Sigmoid colon (tissue), 7 donors: ENCODE measurements around the gene CTIF. TPM values are rescaled to one million over a fixed set of nuclear protein-coding genes. Genes with fewer than 3 reads are reported as not detected.

ENCODE experiments used
- DNase-seq: peaks from one replicate; pipeline ENCODE4 v3.0.0-alpha.2; 2019
- H3K27ac ChIP-seq, 4 donors: fragments of 200-600 bp; sonication (generic); one replicate each; pipeline ENCODE4 v1.5.1; 2016 to 2019; ENCODE audit warnings: mild to moderate bottlenecking in 1 of 4
- H3K27me3 ChIP-seq, 3 donors: fragments of 200-600 bp; sonication (generic); one replicate each; pipeline ENCODE4 v1.5.1; 2019; ENCODE audit warnings: mild to moderate bottlenecking in 1 of 3
- H3K36me3 ChIP-seq, 4 donors: fragments of 200-600 bp; sonication (generic); one replicate each; pipeline ENCODE4 v1.5.1; 2016 to 2019
- H3K4me1 ChIP-seq, 4 donors: fragments of 200-600 bp; sonication (generic); one replicate each; pipeline ENCODE4 v1.5.1; 2017 to 2019
- H3K4me3 ChIP-seq, 4 donors: fragments of 200-600 bp; sonication (generic); one replicate each; pipeline ENCODE4 v1.5.1; 2017 to 2019; ENCODE audit warnings: mild to moderate bottlenecking in 2 of 4, moderate library complexity in 1 of 4
- H3K9me3 ChIP-seq, 4 donors: fragments of 200-600 bp in 3 of 4; sonication (generic) in 3 of 4; one replicate each; pipeline versions ENCODE4 v1.5.1 to v1.6.1; 2013 to 2019
- EP300 ChIP-seq, 4 donors: sonication (generic); formaldehyde crosslinking; IDR thresholded peaks; one replicate each; pipeline ENCODE4 v1.6.1; 2017; ENCODE audit warnings: antibody characterized with exemption in 4 of 4
- POLR2A ChIP-seq, 2 donors: fragments of 450-650 bp; IDR thresholded peaks; one replicate each; pipeline ENCODE4 v1.6.1; 2016; ENCODE audit warnings: antibody characterized with exemption in 2 of 2, mild to moderate bottlenecking in 2 of 2, moderate library complexity in 2 of 2
- POLR2AphosphoS5 ChIP-seq, 4 donors: sonication (generic); formaldehyde crosslinking; IDR thresholded peaks; one replicate each; pipeline ENCODE4 v1.6.1; 2017; ENCODE audit warnings: antibody characterized with exemption in 4 of 4
- WGBS, 2 donors: extraction: QIAGEN DNeasy Blood & Tissue Kit; methylation state at CpG; one replicate each; pipeline ENCODE4 v1.1.7; 2013; 5-methylcytosine and 5-hydroxymethylcytosine counted together
- intact Hi-C: fragments of 100-400 bp; cut with DNase I; formaldehyde crosslinking; loops from one replicate; pipeline ENCODE4 v1.15.1; 2023
- polyA plus RNA-seq, 3 donors: library from polyadenylated mRNA; stranded (reverse); fragments of 200-250 nt; gene quantifications; one replicate each; pipeline ENCODE4 v1.2.3, GENCODE V29; 2013
- total RNA-seq, 4 donors: library from RNA; depleted of rRNA; stranded (reverse); fragments of >200 nt; gene quantifications; one replicate each; pipeline ENCODE4 v1.1.0, GENCODE V29; 2016
- TF ChIP-seq, protein P1 (sequence below), 4 experiments: fragments of 450-650 bp in 3 of 4; fragments of 200-600 bp in 1 of 4; IDR thresholded peaks; one replicate each; pipeline ENCODE4 v1.5.1; 2016 to 2019; ENCODE audit warnings: antibody characterized with exemption in 4 of 4, mild to moderate bottlenecking in 3 of 4, moderate library complexity in 2 of 4
- donor health status: healthy with polysubstance abuse.
- donor health status: Bipolar disorder and iron deficiency.
- donor health status: healthy.

Gene CTIF
- total and polyA plus RNA-seq, 7 donors: 3.6 to 65.9 (median 22.5) TPM

DNA sequence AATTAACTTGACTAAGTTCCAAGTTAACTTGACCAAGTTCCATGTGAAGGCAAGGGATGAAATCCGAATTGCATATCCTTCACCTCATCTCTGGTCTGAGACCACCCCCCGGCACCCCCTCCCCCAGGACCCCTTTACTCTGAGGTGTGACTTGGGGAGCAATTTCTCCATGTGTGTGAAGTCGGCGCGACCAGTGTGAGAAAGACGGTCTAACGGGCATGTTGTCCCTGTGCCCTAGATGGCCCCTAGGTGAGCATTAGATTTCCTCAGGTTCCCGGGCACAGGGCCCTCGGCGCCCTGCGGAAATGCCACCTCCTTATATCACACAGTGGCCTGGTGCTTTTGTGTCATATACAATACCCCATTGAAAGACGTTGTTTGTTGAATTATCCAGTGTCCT, 137.1 kb downstream of the CTIF start:
- peak; percentile 48 for DNase-seq
- TF ChIP-seq POLR2AphosphoS5 (IDR thresholded peaks at IDR 0.05): no peak
- no peak for TF ChIP-seq EP300 (IDR thresholded peaks at IDR 0.05)
- TF ChIP-seq, protein P1, sequence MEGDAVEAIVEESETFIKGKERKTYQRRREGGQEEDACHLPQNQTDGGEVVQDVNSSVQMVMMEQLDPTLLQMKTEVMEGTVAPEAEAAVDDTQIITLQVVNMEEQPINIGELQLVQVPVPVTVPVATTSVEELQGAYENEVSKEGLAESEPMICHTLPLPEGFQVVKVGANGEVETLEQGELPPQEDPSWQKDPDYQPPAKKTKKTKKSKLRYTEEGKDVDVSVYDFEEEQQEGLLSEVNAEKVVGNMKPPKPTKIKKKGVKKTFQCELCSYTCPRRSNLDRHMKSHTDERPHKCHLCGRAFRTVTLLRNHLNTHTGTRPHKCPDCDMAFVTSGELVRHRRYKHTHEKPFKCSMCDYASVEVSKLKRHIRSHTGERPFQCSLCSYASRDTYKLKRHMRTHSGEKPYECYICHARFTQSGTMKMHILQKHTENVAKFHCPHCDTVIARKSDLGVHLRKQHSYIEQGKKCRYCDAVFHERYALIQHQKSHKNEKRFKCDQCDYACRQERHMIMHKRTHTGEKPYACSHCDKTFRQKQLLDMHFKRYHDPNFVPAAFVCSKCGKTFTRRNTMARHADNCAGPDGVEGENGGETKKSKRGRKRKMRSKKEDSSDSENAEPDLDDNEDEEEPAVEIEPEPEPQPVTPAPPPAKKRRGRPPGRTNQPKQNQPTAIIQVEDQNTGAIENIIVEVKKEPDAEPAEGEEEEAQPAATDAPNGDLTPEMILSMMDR (IDR thresholded peaks at IDR 0.05): no peak
- TF ChIP-seq POLR2A (IDR thresholded peaks at IDR 0.05): no peak
- WGBS, 2 donors: 93 to 95% methylated on average over 12 of the region's 12 CpGs
- intact Hi-C loops: loop anchor here (2.0 to 10.0 kb wide), 8 partner anchors 106 to 809 kb away; partner anchors contain the start of gene C18orf32
- Histone ChIP-seq H3K4me3 (no peak overlapping the region), H3K4me1 (peaks cover 0 to 55% (median 33%) of the 10 kb centered on the region in 4 donors), H3K27ac (no peak overlapping the region), H3K9me3 (no peaks in the 10 kb centered on the region), H3K27me3 (no peaks in the 10 kb centered on the region), H3K36me3 (peaks cover 0 to 16% (median 5%) of the 10 kb centered on the region in 4 donors)

DNA sequence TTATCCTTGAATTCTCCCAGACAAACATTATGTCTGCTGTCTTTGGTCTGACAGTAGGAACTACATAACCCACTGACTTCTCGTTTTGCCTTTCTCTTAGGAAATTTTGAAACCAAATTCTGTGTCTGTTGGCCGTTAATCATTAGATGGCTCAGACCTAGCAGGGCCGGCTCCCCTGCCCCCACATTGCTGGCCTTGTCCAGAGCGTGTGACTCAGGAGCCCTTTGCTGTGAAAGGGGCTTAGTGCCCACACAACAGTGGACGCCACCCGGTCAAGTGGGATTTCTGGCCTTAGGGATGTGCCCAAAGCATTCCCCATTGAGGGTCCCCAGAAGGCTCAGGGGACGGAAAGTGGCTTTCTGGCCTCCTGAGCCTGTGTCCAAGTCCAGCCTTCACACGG, 137.5 kb downstream of the CTIF start:
- H3K9me3 ChIP-seq: no peaks in the 10 kb centered on the region
- TF ChIP-seq POLR2A (IDR thresholded peaks at IDR 0.05) (no peak), EP300 (IDR thresholded peaks at IDR 0.05) (no peak), POLR2AphosphoS5 (IDR thresholded peaks at IDR 0.05) (no peak)
- TF ChIP-seq, protein P1 (IDR thresholded peaks at IDR 0.05): no peak
- H3K27me3 ChIP-seq: no peaks in the 10 kb centered on the region
- peak overlapping the region in 1 of 4 donors; percentile 26 for H3K27ac ChIP-seq
- no peak overlapping the region for H3K4me3 ChIP-seq
- intact Hi-C loops: loop anchor here (2.0 to 10.0 kb wide), 7 partner anchors 106 to 808 kb away; partner anchors contain the start of gene C18orf32
- WGBS, 2 donors: 83 to 88% methylated on average over 8 of the region's 8 CpGs
- H3K4me1 ChIP-seq: peaks cover 0 to 59% (median 35%) of the 10 kb centered on the region in 4 donors
- peak; percentile 60 for DNase-seq
- H3K36me3 ChIP-seq: peaks cover 0 to 11% (median under 1%) of the 10 kb centered on the region in 4 donors

DNA sequence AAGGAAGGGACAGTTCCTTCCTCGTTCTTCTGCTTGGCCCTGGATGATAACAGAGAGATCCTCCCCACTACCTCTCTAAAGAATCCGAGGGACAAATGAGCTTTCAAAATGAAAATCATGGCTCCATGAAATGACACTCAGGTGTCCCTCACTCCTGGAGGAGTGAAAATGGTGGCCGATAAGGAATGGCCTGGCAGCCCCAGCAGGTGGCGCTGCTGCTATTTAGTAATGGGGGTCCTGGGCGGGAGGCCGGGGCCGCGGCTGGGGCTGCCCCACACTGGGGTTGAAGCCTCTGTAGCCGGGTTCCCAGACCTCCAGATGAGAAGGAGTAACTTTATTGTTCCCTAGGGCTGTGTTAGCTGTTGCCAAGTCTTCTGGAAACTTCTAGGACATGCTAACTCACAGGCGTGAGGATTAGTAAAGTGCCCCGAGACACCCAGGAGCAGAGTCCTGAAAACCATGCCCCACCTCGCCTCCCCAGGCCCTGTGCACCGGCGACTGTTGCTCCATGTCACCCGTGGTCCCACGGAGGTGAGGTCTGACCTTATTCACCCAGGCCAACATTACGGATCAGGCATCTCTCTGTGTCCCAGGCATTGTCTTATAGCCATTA, 138.0 kb downstream of the CTIF start:
- WGBS, 2 donors: 44 to 45% methylated on average over 17 of the region's 17 CpGs
- intact Hi-C loops: loop anchor here (2.0 to 10.0 kb wide), 7 partner anchors 105 to 808 kb away; partner anchors contain the start of gene C18orf32
- H3K4me1 ChIP-seq: peaks cover 0 to 59% (median 35%) of the 10 kb centered on the region in 4 donors
- H3K27ac ChIP-seq: peak overlapping the region in 1 of 4 donors; percentile 26
- DNase-seq: peak; percentile 83
- H3K27me3 ChIP-seq: no peaks in the 10 kb centered on the region
- TF ChIP-seq, protein P1 (IDR thresholded peaks at IDR 0.05): peak; percentile 33 to 90 (median 72)
- no peak for TF ChIP-seq POLR2AphosphoS5 (IDR thresholded peaks at IDR 0.05)
- H3K9me3 ChIP-seq: no peaks in the 10 kb centered on the region
- no peak overlapping the region for H3K4me3 ChIP-seq
- H3K36me3 ChIP-seq: peaks cover 0 to 7% (median 0%) of the 10 kb centered on the region in 4 donors

DNA sequence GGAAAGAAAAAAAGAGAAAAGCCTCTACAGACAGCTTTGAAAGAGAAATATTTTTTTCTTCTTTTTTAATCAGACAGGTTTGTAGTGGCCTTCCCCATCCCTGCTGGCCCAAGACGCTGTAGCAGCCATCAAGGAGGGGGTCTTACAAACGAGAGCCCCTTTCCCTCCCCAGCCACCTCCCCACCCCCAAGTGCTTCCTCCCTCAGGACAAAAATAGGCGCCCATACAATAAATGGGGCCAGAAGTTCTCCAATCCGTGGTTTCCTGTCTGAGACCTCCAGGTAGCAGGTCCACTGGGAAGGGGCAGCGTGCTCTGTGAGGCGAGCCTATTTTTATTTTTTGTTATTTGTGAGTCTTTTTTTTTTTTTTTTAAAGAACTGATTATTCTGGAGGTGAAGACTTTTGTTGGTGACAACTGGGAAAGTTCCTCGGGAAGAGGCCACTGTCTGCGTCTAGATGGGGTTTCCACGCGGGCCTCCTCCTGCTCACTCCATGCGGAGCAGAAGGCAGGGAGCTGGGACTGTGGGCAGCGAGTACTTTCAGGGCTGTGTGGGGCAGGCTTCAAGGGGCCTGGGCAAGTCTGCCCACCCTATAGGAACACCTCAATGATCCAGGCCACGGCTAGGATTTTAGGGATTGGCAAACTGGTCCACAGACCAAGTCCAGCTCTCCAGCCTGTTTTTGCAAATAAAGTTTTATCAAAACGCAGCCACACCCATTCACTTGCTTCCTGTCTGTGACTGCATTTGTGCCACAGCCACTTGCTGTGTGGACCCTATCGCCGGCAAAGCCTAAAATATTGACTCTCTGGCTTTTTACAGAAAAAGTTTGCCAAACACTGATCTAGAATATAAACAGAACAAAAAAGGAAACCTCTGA, 139.6 kb downstream of the CTIF start:
- intact Hi-C loops: loop anchor here (5.0 to 10.0 kb wide), 6 partner anchors 104 to 806 kb away; partner anchors contain the start of gene C18orf32
- Histone ChIP-seq H3K27ac (peak overlapping the region in 1 of 4 donors; percentile 23), H3K27me3 (no peaks in the 10 kb centered on the region), H3K4me3 (no peak overlapping the region), H3K36me3 (peaks cover 0 to 18% (median 0%) of the 10 kb centered on the region in 4 donors), H3K9me3 (no peaks in the 10 kb centered on the region), H3K4me1 (peaks cover 0 to 59% (median 35%) of the 10 kb centered on the region in 4 donors)
- TF ChIP-seq, protein P1 (IDR thresholded peaks at IDR 0.05): no peak
- TF ChIP-seq EP300 (IDR thresholded peaks at IDR 0.05) (no peak), POLR2A (IDR thresholded peaks at IDR 0.05) (no peak), POLR2AphosphoS5 (IDR thresholded peaks at IDR 0.05) (no peak)
- peak; percentile 55 for DNase-seq
- whole genome bisulfite sequencing, 2 donors: 86 to 89% methylated on average over 16 of the region's 16 CpGs
